IPS-18a (cell line): ENCODE data around the gene EIF1AD.
"Not testable (repeated sequence)": the region's sequence is repeated elsewhere in the genome, so short reads cannot be mapped to it uniquely, and the experiment has no call there.

Source experiments
- H3K27ac ChIP-seq: one replicate; pipeline ENCODE4 v1.5.1; 2013; ENCODE audit warnings: low read length
- H3K27me3 ChIP-seq: one replicate; pipeline ENCODE4 v1.6.1; 2013; ENCODE audit warnings: mild to moderate bottlenecking, low read length; ENCODE audit not compliant: control insufficient read depth, insufficient read depth
- H3K36me3 ChIP-seq: one replicate; pipeline ENCODE4 v1.6.1; 2013; ENCODE audit warnings: low read depth, low read length; ENCODE audit not compliant: control insufficient read depth
- H3K4me1 ChIP-seq: one replicate; pipeline ENCODE4 v1.6.1; 2013; ENCODE audit warnings: low read depth, low read length; ENCODE audit not compliant: control insufficient read depth
- H3K4me3 ChIP-seq: one replicate; pipeline ENCODE4 v1.5.1; 2013; ENCODE audit warnings: low read length
- H3K9ac ChIP-seq: one replicate; pipeline ENCODE4 v1.6.1; 2013; ENCODE audit warnings: mild to moderate bottlenecking, low read length, moderate library complexity
- H3K9me3 ChIP-seq: one replicate; pipeline ENCODE4 v1.6.1; 2013; ENCODE audit warnings: low read depth, low read length; ENCODE audit not compliant: control insufficient read depth

The EIF1AD gene

GRCh38 chr11:66010036-66010435, 8.1 kb upstream of the EIF1AD start:
- not testable (repeated sequence) for H3K9ac ChIP-seq, H3K27me3 ChIP-seq, H3K4me1 ChIP-seq, H3K9me3 ChIP-seq, H3K36me3 ChIP-seq, H3K27ac ChIP-seq, H3K4me3 ChIP-seq

GRCh38 chr11:66008468-66009101, 6.6 kb upstream of the EIF1AD start:
- Histone ChIP-seq H3K4me3 (no peak overlapping the region), H3K27me3 (no peaks in the 10 kb centered on the region), H3K9me3 (no peaks in the 10 kb centered on the region), H3K9ac (no peak overlapping the region), H3K27ac (no peak overlapping the region), H3K36me3 (peaks cover 13% of the 10 kb centered on the region), H3K4me1 (peaks cover 5% of the 10 kb centered on the region)

- Histone ChIP-seq H3K4me1 (peaks cover 5% of the 10 kb centered on the region), H3K27ac (no peak overlapping the region), H3K9ac (no peak overlapping the region)
Observed at GRCh38 chr11:66008095-66008467, 6.1 kb upstream of the EIF1AD start.

GRCh38 chr11:66007201-66007634, 5.3 kb upstream of the EIF1AD start:
- Histone ChIP-seq H3K9ac (no peak overlapping the region), H3K27ac (no peak overlapping the region), H3K4me1 (peaks cover 5% of the 10 kb centered on the region), H3K36me3 (peaks cover 13% of the 10 kb centered on the region), H3K9me3 (no peaks in the 10 kb centered on the region), H3K4me3 (no peak overlapping the region), H3K27me3 (no peaks in the 10 kb centered on the region)

More at GRCh38 chr11:66008095-66008467, 6.1 kb upstream of the EIF1AD start:
- Histone ChIP-seq H3K4me3 (no peak overlapping the region), H3K27me3 (no peaks in the 10 kb centered on the region), H3K9me3 (no peaks in the 10 kb centered on the region), H3K36me3 (peaks cover 13% of the 10 kb centered on the region)

- Histone ChIP-seq H3K27ac (no peak overlapping the region), H3K36me3 (peaks cover 13% of the 10 kb centered on the region), H3K27me3 (no peaks in the 10 kb centered on the region), H3K9ac (no peak overlapping the region), H3K9me3 (no peaks in the 10 kb centered on the region), H3K4me1 (peaks cover 5% of the 10 kb centered on the region), H3K4me3 (no peak overlapping the region)
Observed at GRCh38 chr11:66006891-66007176, 4.9 kb upstream of the EIF1AD start.

GRCh38 chr11:66006134-66006890, 4.4 kb upstream of the EIF1AD start:
- Histone ChIP-seq H3K27ac (no peak overlapping the region), H3K36me3 (peaks cover 13% of the 10 kb centered on the region), H3K4me1 (peaks cover 5% of the 10 kb centered on the region), H3K4me3 (no peak overlapping the region), H3K9me3 (no peaks in the 10 kb centered on the region), H3K9ac (no peak overlapping the region), H3K27me3 (no peaks in the 10 kb centered on the region)

GRCh38 chr11:66004186-66004585, 2.2 kb upstream of the EIF1AD start:
- H3K27ac ChIP-seq, result no peak overlapping the region
- no peak overlapping the region for H3K4me3 ChIP-seq
- H3K9me3 ChIP-seq, result no peaks in the 10 kb centered on the region
- H3K4me1 ChIP-seq, result peaks cover 5% of the 10 kb centered on the region
- H3K36me3 ChIP-seq, result peaks cover 23% of the 10 kb centered on the region
- no peaks in the 10 kb centered on the region for H3K27me3 ChIP-seq
- H3K9ac ChIP-seq, result no peak overlapping the region

- Histone ChIP-seq H3K9ac (peak overlapping the region; percentile 64), H3K4me3 (peak overlapping the region; percentile 83), H3K4me1 (peaks cover 5% of the 10 kb centered on the region), H3K27me3 (no peaks in the 10 kb centered on the region), H3K9me3 (no peaks in the 10 kb centered on the region), H3K36me3 (peaks cover 32% of the 10 kb centered on the region), H3K27ac (no peak overlapping the region)
Observed at GRCh38 chr11:66003291-66003690, 1.3 kb upstream of the EIF1AD start.

- Histone ChIP-seq H3K9ac (peak overlapping the region; percentile 64), H3K4me1 (peaks cover 5% of the 10 kb centered on the region), H3K36me3 (peaks cover 38% of the 10 kb centered on the region), H3K9me3 (no peaks in the 10 kb centered on the region), H3K4me3 (peak overlapping the region; percentile 83), H3K27ac (no peak overlapping the region), H3K27me3 (no peaks in the 10 kb centered on the region)
Observed at GRCh38 chr11:66002648-66003225, 780 bp upstream of the EIF1AD start.

GRCh38 chr11:65997286-65997685, 4.7 kb downstream of the EIF1AD start:
- H3K9ac ChIP-seq, result no peak overlapping the region
- H3K9me3 ChIP-seq, result no peaks in the 10 kb centered on the region
- no peaks in the 10 kb centered on the region for H3K27me3 ChIP-seq
- H3K27ac ChIP-seq, result no peak overlapping the region
- H3K4me1 ChIP-seq, result no peaks in the 10 kb centered on the region
- no peak overlapping the region for H3K4me3 ChIP-seq
- H3K36me3 ChIP-seq, result peaks cover 30% of the 10 kb centered on the region

GRCh38 chr11:65992056-65992455, 9.9 kb downstream of the EIF1AD start:
- no peaks in the 10 kb centered on the region for H3K4me1 ChIP-seq
- H3K27ac ChIP-seq, result no peak overlapping the region
- no peaks in the 10 kb centered on the region for H3K27me3 ChIP-seq
- no peaks in the 10 kb centered on the region for H3K9me3 ChIP-seq
- no peak overlapping the region for H3K9ac ChIP-seq
- no peaks in the 10 kb centered on the region for H3K36me3 ChIP-seq
- H3K4me3 ChIP-seq, result no peak overlapping the region
